Esophagus squamous epithelium (tissue), 5 donors: ENCODE measurements around the gene LTB4R. TPM values are rescaled to one million over a fixed set of nuclear protein-coding genes. Genes with fewer than 3 reads are reported as not detected.
A peak's percentile ranks its signal among the peaks of the same experiment; 100 is the strongest.

ENCODE experiments used
- DNase-seq: peaks from one replicate; lab custom pipeline; 2025; lab: John Stamatoyannopoulos, UW
- H3K27ac ChIP-seq, 4 donors: fragments of 200-600 bp; sonication (generic); one replicate each; pipeline ENCODE4 v1.5.1; 2016 to 2019; ENCODE audit warnings: mild to moderate bottlenecking in 1 of 4
- H3K27me3 ChIP-seq, 4 donors: fragments of 200-600 bp; sonication (generic); 1 replicate in 3 of 4; 2 replicates in 1 of 4; pipeline versions ENCODE4 v1.5.1 to v1.6.0; 2017 to 2021; ENCODE audit warnings: antibody characterized with exemption in 1 of 4
- H3K36me3 ChIP-seq, 3 donors: fragments of 200-600 bp; sonication (generic); one replicate each; pipeline ENCODE4 v1.5.1; 2016 to 2019
- H3K4me1 ChIP-seq, 3 donors: fragments of 200-600 bp; sonication (generic); one replicate each; pipeline ENCODE4 v1.5.1; 2017 to 2019
- H3K4me3 ChIP-seq, 4 donors: fragments of 200-600 bp; sonication (generic); 1 replicate in 3 of 4; 2 replicates in 1 of 4; pipeline ENCODE4 v1.5.1; 2016 to 2019; ENCODE audit warnings: mild to moderate bottlenecking in 2 of 4, moderate library complexity in 1 of 4
- H3K9me3 ChIP-seq, 3 donors: fragments of 200-600 bp; sonication (generic); one replicate each; pipeline ENCODE4 v1.5.1; 2016 to 2019
- CTCF ChIP-seq, 6 experiments: fragments of 450-650 bp in 4 of 6; fragments of 200-600 bp in 2 of 6; sonication (generic) in 2 of 6; IDR thresholded peaks; one replicate each; pipeline ENCODE4 v1.5.1; 2016 to 2019; ENCODE audit warnings: antibody characterized with exemption in 6 of 6, mild to moderate bottlenecking in 4 of 6, moderate library complexity in 4 of 6
- POLR2A ChIP-seq, 4 donors: fragments of 450-650 bp; IDR thresholded peaks; one replicate each; pipeline ENCODE4 v1.6.1; 2017; ENCODE audit warnings: antibody characterized with exemption in 4 of 4, mild to moderate bottlenecking in 4 of 4, moderate library complexity in 3 of 4
- WGBS, 2 donors: methylation state at CpG; one replicate each; pipeline ENCODE4 v1.1.5; 2018; 5-methylcytosine and 5-hydroxymethylcytosine counted together
- intact Hi-C: fragments of 100-400 bp; cut with DNase I; formaldehyde crosslinking; loops from one replicate; pipeline ENCODE4 v1.15.0; 2022
- total RNA-seq, 4 donors: library from RNA; depleted of rRNA; stranded (reverse); fragments of >200 nt; gene quantifications; one replicate each; pipeline ENCODE4 v1.1.0, GENCODE V29; 2016
- donor health status: DM: yes; HTN: yes; CAD: no.

LTB4R gene
- total RNA-seq: 10 to 100 TPM; 47.9 to 99.9 (median 85.4) TPM

GRCh38 chr14:24310646-24311604 is at the start of gene LTB4R:
Gene LTB4R, plus strand, starts transcription at chr14:24311502. Its CDS starts 4,150 bp downstream, at chr14:24315652.
- no peak for DNase-seq
- H3K4me1 ChIP-seq: peaks cover 71 to 86% (median 75%) of the 10 kb centered on the region in 3 donors
- WGBS, 2 donors: 0% methylated on average over 20 of the region's 99 CpGs; no CpG with 5 or more reads in 1 of the 2 donors

GRCh38 chr14:24261969-24262327 is 49.4 kb upstream of the LTB4R start:
- WGBS, 2 donors: no CpG with 5 or more reads among the region's 19 CpGs
- Histone ChIP-seq H3K36me3 (peaks cover 9 to 73% (median 14%) of the 10 kb centered on the region in 3 donors), H3K27ac (peak overlapping the region; percentile 81 to 89 (median 87)), H3K9me3 (no peaks in the 10 kb centered on the region), H3K27me3 (no peaks in the 10 kb centered on the region), H3K4me3 (peak overlapping the region; percentile 36 to 57 (median 48)), H3K4me1 (peaks cover 17 to 83% (median 42%) of the 10 kb centered on the region in 3 donors)
- no peak for DNase-seq
- intact Hi-C loops: no loop called here
- TF ChIP-seq CTCF (IDR thresholded peaks at IDR 0.05): no peak
- no peak for TF ChIP-seq POLR2A (IDR thresholded peaks at IDR 0.05)

More at GRCh38 chr14:24310646-24311604, at the start of gene LTB4R:
- Histone ChIP-seq H3K27me3 (no peaks in the 10 kb centered on the region), H3K36me3 (peaks cover 0 to 21% (median 5%) of the 10 kb centered on the region in 3 donors), H3K9me3 (no peaks in the 10 kb centered on the region), H3K27ac (peak within 1 kb of the TSS; percentile 92 to 97 (median 95)), H3K4me3 (peak within 1 kb of the TSS; percentile 46 to 84 (median 62))
- intact Hi-C loops: no loop called here
- TF ChIP-seq POLR2A (IDR thresholded peaks at IDR 0.05) (peak in 1 of 4 donors; percentile 54), CTCF (IDR thresholded peaks at IDR 0.05) (peak in 5 of 6 experiments; percentile 2 to 57 (median 34))

- no peak for DNase-seq
- Histone ChIP-seq H3K4me1 (peaks cover 17 to 93% (median 42%) of the 10 kb centered on the region in 3 donors), H3K9me3 (no peaks in the 10 kb centered on the region), H3K4me3 (peak within 1 kb of the TSS; percentile 36 to 57 (median 48)), H3K36me3 (peaks cover 17 to 74% (median 20%) of the 10 kb centered on the region in 3 donors), H3K27me3 (no peaks in the 10 kb centered on the region), H3K27ac (peak within 1 kb of the TSS; percentile 81 to 89 (median 87))
- WGBS, 2 donors: 43 to 57% methylated on average over 6 to 12 of the region's 14 CpGs
- intact Hi-C loops: no loop called here
- TF ChIP-seq CTCF (IDR thresholded peaks at IDR 0.05): no peak
- peak in 2 of 4 donors; percentile 33 to 48 for TF ChIP-seq POLR2A (IDR thresholded peaks at IDR 0.05)
Measured at GRCh38 chr14:24262821-24263733, 48.2 kb upstream of the LTB4R start, which contains the start of gene TGM1. Gene TGM1, minus strand, starts transcription at chr14:24263177. Its CDS starts 825 bp downstream, at chr14:24262352.

- TF ChIP-seq POLR2A (IDR thresholded peaks at IDR 0.05): no peak
- TF ChIP-seq CTCF (IDR thresholded peaks at IDR 0.05): no peak
- peak overlapping the region; percentile 81 to 89 (median 87) for H3K27ac ChIP-seq
- no peak for DNase-seq
- peaks cover 13 to 94% (median 39%) of the 10 kb centered on the region in 3 donors for H3K4me1 ChIP-seq
- H3K27me3 ChIP-seq: no peaks in the 10 kb centered on the region
- 20 to 50% methylated on average over 1 to 3 of the region's 6 CpGs for WGBS, 2 donors
- H3K36me3 ChIP-seq: peaks cover 17 to 74% (median 23%) of the 10 kb centered on the region in 3 donors
- peak overlapping the region in 3 of 4 donors; percentile 46 to 57 (median 51) for H3K4me3 ChIP-seq
- no peaks in the 10 kb centered on the region for H3K9me3 ChIP-seq
- intact Hi-C loops: no loop called here
Measured at GRCh38 chr14:24263848-24264247, 47.5 kb upstream of the LTB4R start.
